HL-60 (cell line): Measurements from ENCODE around the gene SPDYE3.
A peak's percentile ranks its signal among the peaks of the same experiment; 100 is the strongest.

Experiments used
- DNase-seq, 2 experiments: peaks; one replicate each; pipeline ENCODE4 v3.0.0-alpha.2; 2010 to 2020; ENCODE audit warnings: low read depth in 1 of 2, low spot score in 1 of 2
- H3K27ac ChIP-seq: fragments of 250-450 bp; sonication (Bioruptor Pico); replicated peaks from 2 replicates; pipeline ENCODE4 v1.5.1; 2020; ENCODE audit warnings: mild to moderate bottlenecking, moderate library complexity
- H3K27me3 ChIP-seq: fragments of 250-450 bp; sonication (Bioruptor Pico); 2 replicates; pipeline ENCODE4 v1.5.1; 2021; ENCODE audit warnings: mild to moderate bottlenecking, moderate library complexity; ENCODE audit not compliant: insufficient read depth, poor library complexity, severe bottlenecking
- H3K4me3 ChIP-seq: replicated peaks from 2 replicates; pipeline ENCODE4 v1.5.1; 2011; ENCODE audit warnings: mild to moderate bottlenecking, control low read depth, low read length; ENCODE audit not compliant: insufficient read depth
- CTCF ChIP-seq: IDR thresholded peaks from one replicate; pipeline ENCODE4 v1.5.1; 2011; ENCODE audit warnings: low read length, control low read depth, inconsistent platforms; ENCODE audit not compliant: insufficient read depth
- GABPA ChIP-seq: IDR thresholded peaks from 2 replicates; pipeline ENCODE4 v1.6.1; 2012; ENCODE audit warnings: low read depth
- POLR2AphosphoS5 ChIP-seq: IDR thresholded peaks from 2 replicates; pipeline ENCODE4 v1.6.1; 2012; ENCODE audit warnings: low read depth
- REST ChIP-seq: IDR thresholded peaks from 2 replicates; pipeline ENCODE4 v1.6.1; 2012; ENCODE audit warnings: low read depth; ENCODE audit not compliant: insufficient replicate concordance
- SPI1 ChIP-seq: IDR thresholded peaks from 2 replicates; pipeline ENCODE4 v1.6.1; 2012; ENCODE audit warnings: low read depth, mild to moderate bottlenecking, borderline replicate concordance

The SPDYE3 gene

GRCh38 chr7:100356416-100357068 lies 49.0 kb downstream of the SPDYE3 start:
- TF ChIP-seq POLR2AphosphoS5 (no peak; the same call in 1 of the 2 replicates), SPI1 (no peak), GABPA (no peak), CTCF (no peak), REST (no peak)
- peak overlapping the region; percentile 75 for H3K27ac ChIP-seq
- no peaks in the 10 kb centered on the region for H3K27me3 ChIP-seq
- no peak overlapping the region for H3K4me3 ChIP-seq
- peak in 1 of 2 experiments; percentile 55 for DNase-seq

GRCh38 chr7:100357131-100357561 lies 49.6 kb downstream of the SPDYE3 start:
- H3K27ac ChIP-seq, result peak overlapping the region; percentile 75
- H3K27me3 ChIP-seq, result no peaks in the 10 kb centered on the region
- DNase-seq, result no peak
- TF ChIP-seq CTCF, result no peak
- no peak overlapping the region for H3K4me3 ChIP-seq

GRCh38 chr7:100358027-100358856 lies 50.7 kb downstream of the SPDYE3 start, which contains the start of gene PILRB:
Gene PILRB (plus strand): TSS chr7:100358117. CDS start chr7:100358303, 186 bp downstream.
- peak; percentile 11; the same call in 1 of the 2 replicates for TF ChIP-seq SPI1
- no peak for TF ChIP-seq REST
- TF ChIP-seq POLR2AphosphoS5, result no peak
- TF ChIP-seq CTCF, result no peak
- no peak for TF ChIP-seq GABPA
- Histone ChIP-seq H3K27ac (peak within 1 kb of the TSS; percentile 75), H3K4me3 (no peak within 1 kb of the TSS), H3K27me3 (no peaks in the 10 kb centered on the region)
- DNase-seq, result no peak
